HG03095 (cell line): Measurements from ENCODE around the gene IQSEC3.

Experiments used
- ATAC-seq: cut with Tn5 transposase; IDR thresholded peaks from one replicate; pipeline ENCODE4 v1.9.1; 2021; ENCODE audit warnings: moderate library complexity; ENCODE audit not compliant: unreplicated experiment

Gene IQSEC3

DNA sequence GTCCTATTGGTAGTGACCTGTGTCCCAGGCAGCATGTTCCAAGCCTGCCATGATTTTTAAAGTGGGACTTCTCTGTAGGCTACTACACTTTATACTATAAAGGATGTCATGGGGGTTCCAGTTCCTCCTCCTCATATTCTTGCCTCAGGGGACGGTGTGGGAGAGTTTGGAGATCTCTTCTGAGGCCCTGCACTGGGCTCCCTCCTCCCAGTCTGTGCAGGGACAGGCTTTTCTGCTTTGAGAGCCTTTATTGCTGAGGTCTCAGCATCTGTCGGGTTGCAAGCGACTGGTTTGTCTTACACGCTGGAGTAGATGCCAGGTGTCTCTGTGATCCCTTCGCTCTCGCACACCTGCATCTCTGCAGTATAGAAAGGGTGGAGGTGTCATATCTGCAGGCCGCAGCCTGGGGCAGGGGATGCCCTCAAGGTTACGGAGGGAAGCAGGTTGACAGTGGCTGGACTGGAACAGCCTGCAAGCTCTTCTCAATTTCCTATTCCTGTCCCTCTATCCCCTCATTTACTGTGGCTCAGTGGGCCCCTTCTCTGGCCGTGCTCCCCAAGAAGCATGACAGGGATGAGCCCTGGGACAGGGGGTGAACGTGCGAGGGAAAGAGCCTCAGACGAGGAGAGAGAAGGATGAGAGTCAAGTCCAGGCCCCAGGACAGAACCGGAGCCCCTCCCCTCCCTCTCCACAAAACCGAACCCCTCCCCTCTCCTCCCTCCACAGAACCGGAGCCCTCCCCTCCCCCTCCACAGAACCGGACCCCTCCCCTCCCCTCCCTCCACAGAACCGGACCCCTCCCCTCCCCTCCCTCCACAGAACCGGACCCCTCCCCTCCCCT is 96.1 kb downstream of the IQSEC3 start:
- ATAC-seq = no peak

DNA sequence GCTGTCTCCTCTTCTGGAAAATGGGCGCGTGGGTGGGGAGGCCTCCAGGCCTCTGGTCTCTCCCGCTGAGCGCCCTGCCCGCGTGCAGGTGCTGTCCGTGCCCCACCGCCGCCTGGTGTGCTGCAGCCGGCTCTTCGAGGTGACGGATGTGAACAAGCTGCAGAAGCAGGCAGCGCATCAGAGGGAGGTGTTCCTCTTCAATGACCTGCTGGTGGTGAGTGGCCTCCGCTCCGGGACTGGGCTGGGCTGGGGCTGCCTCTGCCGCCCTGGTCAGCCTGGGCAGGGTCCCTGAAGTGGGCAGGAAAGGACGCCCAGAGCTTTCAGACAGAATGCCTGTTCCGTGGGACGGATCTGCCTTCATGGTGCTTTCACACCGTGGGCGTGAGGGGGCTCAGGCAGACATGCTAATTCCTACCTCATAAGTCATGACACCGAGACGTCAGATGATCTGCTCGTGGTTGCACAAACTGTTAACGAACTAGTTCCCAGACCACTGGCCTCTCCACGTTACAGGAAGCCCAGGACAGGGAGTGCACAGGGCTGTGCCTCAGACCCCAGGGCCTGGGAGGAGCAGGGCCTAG is 96.9 kb downstream of the IQSEC3 start:
- ATAC-seq = no peak

DNA sequence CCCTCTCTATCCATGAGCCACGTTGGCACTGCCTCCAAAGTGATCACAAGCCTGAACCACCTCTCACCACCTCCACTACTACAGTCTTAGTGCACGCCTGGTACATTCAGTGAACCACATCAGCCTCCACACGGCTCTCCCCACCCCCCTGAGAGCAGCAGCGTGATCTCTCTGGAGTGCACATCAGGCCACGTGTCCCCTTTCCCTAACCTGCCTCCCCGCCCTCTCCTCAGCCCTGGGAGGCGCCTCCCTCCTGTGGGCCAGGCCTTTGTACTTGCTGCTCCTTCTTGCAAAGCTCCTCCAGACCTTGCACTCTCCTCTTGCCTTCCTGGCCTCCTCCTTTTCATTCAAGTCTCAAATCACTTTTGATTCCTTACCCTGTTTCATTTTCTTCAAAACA is 97.6 kb downstream of the IQSEC3 start:
- no peak for ATAC-seq

DNA sequence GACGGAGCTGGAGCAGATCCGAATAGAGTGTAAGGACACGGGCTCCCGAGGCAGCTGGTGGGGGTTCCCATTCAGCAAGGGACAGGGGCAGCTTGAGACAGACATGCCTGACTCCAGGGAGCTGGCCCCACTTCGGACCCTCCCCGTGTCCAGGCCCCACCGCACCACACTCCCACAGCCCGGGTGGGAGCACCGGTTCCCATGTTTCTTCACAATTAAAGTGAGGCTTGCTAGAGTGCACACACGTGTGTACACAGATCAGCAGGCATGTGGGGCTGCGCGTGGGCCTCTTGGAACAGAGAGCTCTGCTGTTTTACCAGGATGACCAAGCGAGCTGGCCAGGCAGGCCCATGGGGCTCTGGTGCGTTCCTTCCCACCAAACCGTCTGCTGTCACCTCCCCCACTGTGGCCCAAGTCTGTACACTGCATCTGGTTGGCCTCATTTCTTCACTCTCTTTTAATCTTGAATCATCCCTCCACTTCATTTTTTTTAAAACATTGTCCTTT is 99.3 kb downstream of the IQSEC3 start:
- ATAC-seq = no peak

DNA sequence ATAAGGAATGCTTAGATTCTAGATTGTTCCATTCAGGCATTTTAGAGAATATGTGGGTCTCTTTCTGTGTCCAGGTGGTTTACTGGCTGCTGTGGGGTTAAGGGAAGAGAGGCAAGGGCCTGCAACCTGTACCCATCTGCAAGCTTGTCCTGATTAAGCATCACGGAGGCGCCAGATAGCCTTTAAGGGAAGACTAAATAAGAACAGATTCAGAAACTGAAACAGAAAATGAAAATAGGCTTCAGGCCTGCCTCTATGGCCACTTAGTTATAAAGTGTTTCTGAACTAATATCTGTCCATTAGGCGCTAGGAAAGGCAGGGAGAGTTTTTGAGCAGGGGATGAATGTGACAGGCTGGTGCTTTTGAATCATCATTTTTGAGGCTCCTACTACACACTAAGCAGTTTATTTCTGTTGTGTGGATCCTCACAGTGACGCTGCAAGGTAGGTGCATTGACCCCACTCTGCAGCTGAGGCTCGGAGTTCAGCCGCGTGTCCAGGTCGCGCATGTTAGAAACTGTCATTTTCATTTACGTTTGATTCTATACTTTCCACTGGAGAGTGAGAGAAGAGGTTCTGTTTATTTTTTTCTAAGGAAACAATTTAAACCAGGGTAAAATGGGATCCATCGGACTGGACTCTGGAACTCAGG is 100.0 kb downstream of the IQSEC3 start:
- ATAC-seq = no peak

DNA sequence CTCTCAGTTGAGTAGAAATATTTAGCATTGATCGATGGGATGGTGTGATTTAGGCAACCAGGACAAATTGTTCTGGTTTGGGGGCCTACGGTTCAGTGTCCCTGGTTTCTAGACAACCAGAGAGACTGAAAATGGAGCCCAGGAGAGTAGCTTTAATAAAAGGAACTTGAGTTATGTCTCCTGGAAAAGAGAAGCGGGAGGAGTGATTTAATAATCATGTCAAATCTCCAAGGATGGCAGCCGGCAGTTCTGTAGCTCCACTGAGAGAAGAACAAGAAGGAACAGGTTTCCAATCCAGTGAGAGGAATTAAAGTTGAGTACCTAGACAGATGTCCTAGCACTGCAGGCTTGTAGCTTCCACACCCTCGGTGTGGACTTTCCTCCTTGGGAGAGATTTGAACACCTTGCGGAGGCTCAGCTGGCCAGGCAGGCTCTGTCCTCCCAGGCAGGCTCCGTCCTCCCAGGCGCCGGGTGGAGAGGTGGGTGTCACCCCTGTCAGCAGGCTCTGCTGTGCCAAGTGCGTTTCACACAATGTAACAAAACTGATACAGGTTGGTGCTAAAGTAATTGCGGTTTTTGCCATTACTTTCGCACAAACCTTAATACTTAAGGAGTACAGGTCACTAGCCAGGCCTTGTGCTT is 101.5 kb downstream of the IQSEC3 start:
- ATAC-seq = no peak

DNA sequence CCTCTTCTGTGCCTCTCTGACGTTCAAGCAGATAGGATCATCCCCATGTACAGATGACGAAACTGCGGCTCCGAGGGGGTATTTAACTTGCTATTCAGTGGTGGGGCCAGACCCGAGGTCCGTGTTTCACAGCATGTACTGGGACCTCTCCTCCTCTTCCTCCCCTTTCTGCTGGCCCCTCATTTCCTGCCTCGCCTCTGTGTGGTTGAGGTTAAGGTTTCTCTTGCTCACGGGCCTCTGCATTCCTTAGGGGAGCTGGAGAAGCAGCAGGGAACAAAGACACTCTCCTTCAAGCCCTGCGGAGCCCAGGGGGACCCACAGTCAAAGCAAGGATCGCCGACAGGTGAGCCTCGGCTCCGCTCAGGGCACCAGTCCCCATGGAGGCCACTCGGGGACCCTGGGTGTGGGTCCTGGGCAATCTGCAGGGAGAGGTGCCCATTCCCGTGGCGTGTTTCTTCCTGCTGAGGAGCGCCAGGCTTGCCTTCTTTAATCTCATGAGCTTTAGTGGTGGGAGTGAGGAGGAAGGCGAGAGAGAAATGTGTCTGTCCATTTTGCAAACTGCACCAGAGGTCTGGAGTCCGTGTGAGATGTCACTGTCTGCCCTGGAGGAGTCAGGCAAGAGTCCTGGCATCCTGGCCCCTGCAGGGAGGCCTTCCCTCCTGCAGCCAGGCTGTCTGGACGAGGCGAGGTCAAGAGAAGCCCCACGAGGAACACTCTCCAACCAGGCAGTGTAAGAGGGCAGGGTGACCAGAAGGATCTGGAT is 102.4 kb downstream of the IQSEC3 start:
- ATAC-seq = no peak

DNA sequence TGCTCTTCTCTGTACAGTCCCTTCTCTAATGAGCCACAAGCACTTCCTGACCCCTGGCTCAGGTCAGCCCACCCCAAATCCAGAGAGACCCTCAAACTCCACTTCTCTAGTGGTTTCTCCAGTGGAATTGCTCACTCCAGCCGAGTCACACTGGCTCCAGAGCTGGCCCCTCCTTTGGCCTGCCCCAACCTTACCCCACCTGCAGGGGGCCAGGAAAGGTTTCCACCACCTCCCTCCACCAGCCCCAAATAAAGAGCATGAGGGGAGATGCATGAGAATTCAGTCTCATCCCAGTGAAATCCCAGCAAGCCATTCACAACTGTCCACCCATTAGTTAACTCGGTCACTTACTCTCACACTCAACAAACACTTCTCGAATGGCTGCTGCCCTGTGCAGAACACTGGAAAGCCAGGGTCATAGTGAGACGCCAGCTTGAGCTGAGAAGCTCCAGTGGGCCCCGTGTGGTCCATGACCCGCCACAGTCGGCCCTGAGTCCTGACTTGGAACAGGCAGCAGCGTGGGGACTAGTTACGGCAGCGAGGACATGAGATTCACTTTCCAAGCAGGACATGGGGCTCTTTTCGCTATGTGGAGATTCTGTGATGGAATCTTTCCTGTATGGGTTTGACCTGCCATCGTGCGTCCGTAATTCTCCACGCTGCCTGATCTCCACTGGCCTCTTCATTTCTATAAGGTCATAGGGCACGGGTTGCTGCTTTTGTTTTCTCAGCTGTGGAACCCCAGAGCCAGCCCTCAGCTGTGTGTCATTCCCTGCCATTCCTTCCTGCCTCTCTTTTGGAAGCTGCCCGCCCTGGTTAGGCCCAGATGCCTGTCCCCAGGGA is 103.2 kb downstream of the IQSEC3 start:
- ATAC-seq = no peak

DNA sequence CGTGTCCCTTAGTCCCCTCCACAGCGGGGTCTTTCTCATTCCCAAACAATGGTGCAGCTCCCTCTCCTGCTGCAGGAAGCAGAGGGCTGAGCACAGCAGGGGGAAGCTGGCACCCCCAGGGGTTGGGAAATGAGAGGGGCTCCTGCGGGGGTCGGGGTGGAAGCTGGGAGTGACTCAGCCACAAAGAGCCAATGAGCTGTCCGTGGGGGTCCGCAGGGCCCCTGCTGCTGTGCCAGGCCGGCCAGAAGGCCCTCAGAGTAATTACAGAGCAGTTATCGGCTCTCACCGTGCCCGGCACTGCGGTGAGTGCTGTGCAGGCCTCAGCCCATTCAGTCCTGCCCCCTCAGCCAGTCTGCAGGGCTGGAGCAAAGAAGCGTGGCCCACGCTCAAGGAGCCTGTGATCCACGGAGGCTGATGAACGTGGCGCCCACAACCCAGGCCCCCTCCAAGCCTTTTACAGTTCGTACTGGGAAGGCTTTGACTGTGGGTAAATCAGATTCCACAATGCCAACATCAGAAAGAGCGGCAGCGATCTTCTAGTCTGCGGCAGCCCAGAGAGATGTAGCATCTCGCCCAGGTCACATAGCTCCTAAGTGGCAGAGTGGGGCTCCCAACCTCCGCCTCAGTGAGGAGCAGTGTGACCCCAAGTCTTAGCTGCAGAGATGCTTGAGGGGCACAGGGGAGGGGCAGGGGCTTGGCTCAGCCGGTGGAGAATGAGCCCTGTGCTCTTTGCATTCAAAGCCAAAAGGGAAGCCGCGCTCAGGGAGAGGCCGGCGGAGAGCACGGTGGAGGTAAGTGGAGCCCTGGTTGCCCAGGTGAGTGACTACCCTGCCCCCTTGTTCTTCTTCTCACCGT is 104.0 kb downstream of the IQSEC3 start:
- ATAC-seq = no peak

DNA sequence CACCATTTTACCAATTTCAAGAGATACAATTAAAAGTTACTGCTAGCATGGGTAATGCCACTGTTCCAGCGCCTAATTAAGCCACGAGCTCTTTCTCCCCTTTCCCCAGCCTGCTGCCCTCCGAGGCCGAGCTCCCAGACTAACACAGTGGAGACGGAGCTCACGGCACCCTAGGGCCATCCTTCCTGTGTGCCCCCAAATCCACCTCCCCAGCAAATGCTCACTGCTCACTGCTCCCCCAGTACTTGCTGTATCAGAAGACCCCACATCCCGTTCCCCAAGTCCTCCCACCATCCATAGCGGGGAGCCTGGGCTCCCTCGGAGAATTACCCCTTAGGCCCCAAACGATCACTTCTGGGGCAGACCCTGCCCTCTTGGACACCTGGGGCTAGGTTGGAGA is 104.7 kb downstream of the IQSEC3 start:
- ATAC-seq = no peak

DNA sequence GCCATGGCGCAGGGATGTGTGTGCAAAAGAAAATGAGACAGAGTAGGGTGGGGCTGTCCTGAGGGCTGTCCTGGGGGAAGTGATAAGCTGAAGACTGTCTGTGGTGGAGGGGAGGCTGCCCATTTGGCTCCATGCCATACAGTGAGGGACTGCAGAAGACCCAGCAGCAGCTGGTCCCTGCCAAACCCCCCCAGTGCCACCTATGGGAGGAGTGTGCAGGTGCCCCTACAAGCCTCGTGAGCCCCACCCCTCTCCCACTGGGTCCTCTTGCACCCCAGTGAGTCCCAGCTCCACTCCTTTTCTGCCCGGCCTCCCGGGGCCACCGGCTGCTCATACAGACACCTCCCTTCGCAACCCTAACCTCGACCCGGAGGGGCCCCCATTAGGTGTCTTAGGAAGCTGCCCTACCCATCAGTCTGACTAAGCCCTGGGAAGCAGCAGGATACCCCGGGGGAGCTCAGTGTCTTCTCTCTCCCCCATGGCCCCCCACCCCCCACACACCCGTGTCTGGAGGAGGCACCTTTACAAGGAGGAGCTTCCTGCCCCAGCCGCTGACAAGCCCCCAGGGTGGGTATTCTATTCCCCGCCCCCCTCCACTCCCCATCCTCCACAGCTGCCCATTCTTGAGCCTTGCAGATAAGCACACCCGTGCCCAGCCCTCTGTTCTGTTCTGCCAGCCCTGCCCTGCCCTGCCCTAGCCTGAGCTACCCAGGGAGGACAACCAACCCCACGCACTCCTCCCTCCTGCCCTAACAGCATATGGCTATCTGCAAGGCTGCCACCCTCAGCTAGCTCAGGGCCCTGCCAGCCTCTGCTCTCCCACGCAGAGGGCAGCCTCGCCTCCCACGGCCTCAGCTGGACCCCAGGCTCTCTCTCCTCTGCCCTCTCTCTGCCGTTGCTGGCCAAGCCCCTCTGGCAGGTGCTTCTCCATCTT is 105.4 kb downstream of the IQSEC3 start:
- ATAC-seq = no peak

DNA sequence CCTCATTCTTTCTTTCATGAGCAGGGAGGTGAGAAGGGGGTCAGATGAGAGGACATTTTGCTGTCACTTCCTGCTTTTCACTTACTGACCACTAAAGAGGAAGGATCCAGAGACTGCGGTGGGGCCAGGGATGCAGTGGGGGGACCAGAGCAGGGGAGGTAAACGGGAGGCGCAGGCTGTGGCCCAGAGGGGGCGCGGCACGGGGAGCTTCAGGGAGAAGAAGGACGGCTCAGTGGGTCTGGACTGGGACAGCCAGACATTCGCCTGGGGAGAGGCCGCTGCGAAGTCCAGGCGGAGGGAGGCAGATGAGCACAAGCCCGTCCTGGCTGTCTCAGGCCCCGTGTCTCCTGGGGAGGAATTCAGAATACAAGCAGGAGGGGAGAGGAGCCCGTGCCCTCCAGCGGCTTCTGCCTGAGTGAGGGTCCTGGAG is 106.2 kb downstream of the IQSEC3 start:
- ATAC-seq = no peak

DNA sequence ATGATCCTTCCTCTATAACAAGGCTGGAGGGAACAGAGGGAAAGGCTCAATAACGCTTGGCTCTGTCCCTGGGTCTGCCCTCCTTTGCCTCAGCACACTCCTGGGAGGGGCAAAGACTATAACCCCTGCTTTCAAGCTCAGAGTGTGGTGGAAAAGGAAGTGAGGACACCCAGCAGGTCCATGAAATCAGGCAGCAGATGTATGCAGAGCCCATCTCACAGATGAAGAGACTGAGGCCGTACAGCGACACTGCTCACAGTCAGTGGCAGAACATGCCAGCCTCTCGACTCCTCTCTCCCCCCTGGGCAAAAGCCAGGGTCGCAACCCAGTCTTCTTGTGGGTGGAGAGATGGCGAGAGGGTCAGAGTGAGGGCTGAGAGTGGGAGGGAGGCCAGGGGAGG is 107.6 kb downstream of the IQSEC3 start:
- no peak for ATAC-seq

DNA sequence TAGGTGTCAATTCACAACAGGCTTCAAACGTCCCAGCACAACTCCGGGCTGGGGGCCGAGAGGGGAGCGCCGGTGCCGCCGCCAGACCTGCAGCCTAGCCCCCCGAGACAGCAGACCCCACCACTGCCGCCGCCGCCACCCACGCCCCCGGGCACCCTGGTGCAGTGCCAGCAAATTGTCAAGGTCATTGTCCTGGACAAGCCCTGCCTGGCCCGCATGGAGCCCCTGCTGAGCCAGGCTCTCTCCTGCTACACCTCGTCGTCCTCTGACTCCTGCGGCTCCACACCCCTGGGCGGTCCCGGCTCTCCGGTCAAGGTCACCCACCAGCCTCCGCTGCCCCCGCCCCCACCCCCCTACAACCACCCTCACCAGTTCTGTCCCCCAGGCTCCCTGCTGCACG is 108.0 kb downstream of the IQSEC3 start:
- ATAC-seq = no peak

DNA sequence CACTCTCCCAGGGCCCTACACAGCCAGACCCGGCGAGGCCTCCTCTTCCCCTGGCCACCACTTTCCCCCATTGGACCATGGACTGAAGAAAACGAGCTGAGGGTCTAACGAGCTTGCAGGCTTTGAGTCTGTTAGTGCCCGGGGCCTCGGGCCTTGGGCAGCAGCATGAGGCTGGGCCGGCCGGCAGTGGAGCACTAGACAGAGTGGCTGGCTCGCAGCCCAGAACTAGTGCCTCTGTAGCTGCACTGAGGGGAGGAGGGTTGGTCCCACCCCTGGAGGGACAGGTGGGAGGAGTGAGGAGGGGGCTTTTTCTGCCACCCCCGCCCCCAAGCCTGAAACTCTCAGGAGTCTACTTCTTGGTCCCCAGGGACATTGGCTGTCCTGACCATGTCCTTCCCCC is 108.7 kb downstream of the IQSEC3 start:
- no peak for ATAC-seq

DNA sequence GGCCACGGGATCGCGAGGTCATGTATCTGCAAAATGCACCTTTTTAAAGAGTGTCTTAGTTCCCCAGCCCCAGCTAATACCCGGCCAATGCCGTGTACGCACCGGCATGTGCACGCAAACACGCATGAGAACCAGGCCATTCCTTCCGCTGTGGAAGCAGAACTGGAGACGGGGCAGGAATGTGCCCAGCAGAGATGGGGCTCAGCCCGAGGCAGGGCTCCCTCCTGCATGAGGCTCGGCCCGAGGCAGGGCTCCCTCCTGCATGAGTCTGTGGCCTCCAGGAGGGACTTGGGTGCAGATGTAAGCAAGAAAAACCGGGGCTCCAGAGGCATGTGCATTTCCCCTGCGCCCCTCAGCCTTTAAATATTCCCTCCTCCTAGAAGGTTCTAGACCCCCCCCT is 109.2 kb downstream of the IQSEC3 start:
- ATAC-seq = no peak

DNA sequence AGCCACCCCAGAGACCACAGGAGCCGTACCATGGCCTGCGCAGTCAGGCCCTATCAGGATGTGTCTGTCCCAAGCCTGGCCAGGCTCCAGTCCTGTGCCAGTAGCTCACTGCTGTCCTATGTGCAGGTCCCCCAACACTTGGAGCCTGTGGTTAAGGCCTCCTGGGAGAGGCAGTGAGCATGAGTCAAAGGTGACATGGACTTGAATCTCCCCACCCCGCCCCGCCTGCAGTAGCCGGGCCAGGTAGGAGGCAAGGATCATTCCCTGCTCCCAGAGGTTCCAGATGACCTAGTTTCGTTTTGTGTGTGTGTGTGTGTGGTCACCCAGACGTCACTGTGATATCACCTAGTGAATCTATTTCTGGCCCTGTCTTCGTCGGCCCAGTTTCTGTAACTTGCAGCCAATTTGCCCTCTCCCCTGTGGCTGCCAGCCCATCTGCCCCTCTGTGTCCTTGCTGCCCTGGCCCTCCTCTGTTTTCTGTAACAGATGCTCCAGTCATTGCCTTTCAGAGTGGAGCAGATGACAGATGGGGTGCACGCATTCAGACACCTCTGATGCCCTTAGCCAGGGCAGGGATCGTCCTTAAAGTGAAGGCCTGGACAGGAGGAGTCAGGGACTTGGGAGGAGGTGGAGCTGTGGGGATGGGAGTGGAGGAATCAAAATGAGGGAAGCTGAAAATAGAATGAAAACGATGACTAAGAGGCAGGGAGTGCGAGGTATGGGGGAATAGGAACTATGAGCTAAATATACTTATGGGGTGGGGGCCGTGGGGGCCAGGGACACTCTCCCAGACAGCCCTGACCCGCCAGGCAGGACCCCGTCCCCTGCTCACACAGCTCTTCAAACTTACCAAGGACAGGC is 110.0 kb downstream of the IQSEC3 start:
- no peak for ATAC-seq
